CD4-positive, alpha-beta T cell treated with Interleukin-4 for 1 hour (primary cell): Measurements from ENCODE around the gene DNAJB1.

Experiments used
- DNase-seq, 2 donors: peaks; one replicate each; pipeline ENCODE4 v3.0.0-alpha.2; 2020 to 2022

Gene DNAJB1

GRCh38 chr19:14472202-14472938 lies 45.8 kb downstream of the DNAJB1 start:
- DNase-seq = peak; percentile 79 to 84

GRCh38 chr19:14471436-14472187 lies 46.6 kb downstream of the DNAJB1 start:
- no peak for DNase-seq

GRCh38 chr19:14470031-14470876 lies 47.9 kb downstream of the DNAJB1 start:
- DNase-seq = no peak

- DNase-seq = no peak
These were observed 50.4 kb downstream of the DNAJB1 start for GRCh38 chr19:14467816-14468215.

GRCh38 chr19:14467391-14467790 lies 50.8 kb downstream of the DNAJB1 start:
- no peak for DNase-seq
